Astrocyte of the spinal cord (primary cell): ENCODE results near the gene CHCHD6.
A peak's percentile ranks its signal among the peaks of the same experiment; 100 is the strongest.

ENCODE experiments used
- DNase-seq: peaks from one replicate; pipeline ENCODE4 v3.0.0; 2011; ENCODE audit warnings: low read depth, low spot score
- H3K4me3 ChIP-seq: 2 replicates; pipeline ENCODE4 v1.5.1; 2011; ENCODE audit warnings: low read depth, mild to moderate bottlenecking, low read length, moderate library complexity
- CTCF ChIP-seq: IDR thresholded peaks from 2 replicates; pipeline ENCODE4 v1.5.1; 2012; ENCODE audit warnings: low read depth, mild to moderate bottlenecking, low read length, inconsistent platforms
- in situ Hi-C: cut with HindIII; loops from 2 replicates; pipeline ENCODE4 v1.10.0; 2017; ENCODE audit warnings: low sequenced_read_pairs

Gene CHCHD6

GRCh38 chr3:126980266-126980811, 276.3 kb downstream of the CHCHD6 start:
- in situ Hi-C loops, result no loop called here
- H3K4me3 ChIP-seq, result no peak overlapping the region
- DNase-seq, result no peak
- no peak for TF ChIP-seq CTCF

- in situ Hi-C loops, result no loop called here
- TF ChIP-seq CTCF, result no peak
- DNase-seq, result peak; percentile 19
- H3K4me3 ChIP-seq, result peak overlapping the region; percentile 41
These were observed 278.1 kb downstream of the CHCHD6 start for GRCh38 chr3:126982126-126982470.

- peak; percentile 82 for TF ChIP-seq CTCF
- in situ Hi-C loops, result no loop called here
- peak within 1 kb of the TSS; percentile 66 for H3K4me3 ChIP-seq
- DNase-seq, result peak; percentile 85
These were observed 278.6 kb downstream of the CHCHD6 start, which contains the start of gene PLXNA1 for GRCh38 chr3:126982471-126983175. Gene PLXNA1, plus strand, starts transcription at chr3:126983115. Its CDS starts 5,479 bp downstream, at chr3:126988594.

- in situ Hi-C loops, result no loop called here
- TF ChIP-seq CTCF, result no peak
- H3K4me3 ChIP-seq, result peak overlapping the region; percentile 66
- no peak for DNase-seq
These were observed 279.2 kb downstream of the CHCHD6 start for GRCh38 chr3:126983276-126983652.

GRCh38 chr3:126983653-126984390, 279.8 kb downstream of the CHCHD6 start:
- peak; percentile 17 for DNase-seq
- H3K4me3 ChIP-seq, result peak overlapping the region; percentile 66
- no peak for TF ChIP-seq CTCF
- in situ Hi-C loops, result no loop called here

GRCh38 chr3:126984391-126985131, 280.5 kb downstream of the CHCHD6 start:
- DNase-seq, result no peak
- in situ Hi-C loops, result no loop called here
- peak overlapping the region; percentile 66 for H3K4me3 ChIP-seq
- no peak for TF ChIP-seq CTCF
